AG09309 (cell line): Measurements from ENCODE around the gene UTS2B.

Experiments used
- DNase-seq: peaks from one replicate; pipeline ENCODE4 v3.0.0-alpha.2; 2010; ENCODE audit warnings: low read depth
- H3K4me3 ChIP-seq: 2 replicates; pipeline ENCODE4 v1.5.1; 2011; ENCODE audit warnings: mild to moderate bottlenecking, low read depth, low read length, moderate library complexity; ENCODE audit not compliant: control insufficient read depth
- TF ChIP-seq, protein P1 (sequence below): IDR thresholded peaks from 2 replicates; pipeline ENCODE4 v1.5.1; 2011; ENCODE audit warnings: mild to moderate bottlenecking, low read depth, low read length, inconsistent platforms; ENCODE audit not compliant: insufficient read depth, control insufficient read depth; ENCODE audit errors: missing control alignments

UTS2B gene

DNA sequence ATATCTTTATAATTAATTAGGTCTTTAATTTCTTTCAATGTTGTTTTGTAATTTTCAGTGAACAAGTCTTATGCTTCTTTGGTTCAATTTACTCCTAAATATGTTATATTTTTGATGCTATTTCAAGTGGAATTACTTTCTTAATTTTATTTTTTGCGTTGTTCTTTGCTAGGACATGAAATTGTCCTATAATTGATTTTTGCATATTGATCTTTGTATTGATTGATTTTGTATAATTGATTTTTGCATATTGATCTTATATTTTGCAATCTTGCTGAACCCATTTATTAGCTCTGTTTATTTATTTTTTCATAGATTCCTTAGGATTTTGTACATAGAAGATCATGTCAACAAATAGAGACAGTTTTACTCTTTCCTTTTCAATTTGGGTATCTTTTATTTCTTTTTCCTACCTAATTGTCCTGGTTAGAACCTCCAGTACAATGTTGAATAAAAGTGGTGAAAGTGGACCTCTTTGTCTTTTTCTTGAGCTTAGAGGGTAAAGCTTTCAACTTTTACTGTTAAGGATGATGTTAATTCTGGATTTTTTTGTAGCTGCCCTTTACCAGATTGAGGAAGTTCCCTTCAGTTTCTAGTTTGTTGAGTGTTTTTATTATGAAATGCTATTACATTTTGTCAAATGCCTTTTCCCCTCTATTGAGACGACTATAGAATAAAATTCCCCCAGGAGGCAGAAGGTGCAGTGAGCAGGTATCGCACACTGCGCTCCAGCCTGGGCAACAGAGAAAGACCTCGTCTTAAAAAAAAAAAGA is 37.9 kb downstream of the UTS2B start:
- TF ChIP-seq, protein P1, sequence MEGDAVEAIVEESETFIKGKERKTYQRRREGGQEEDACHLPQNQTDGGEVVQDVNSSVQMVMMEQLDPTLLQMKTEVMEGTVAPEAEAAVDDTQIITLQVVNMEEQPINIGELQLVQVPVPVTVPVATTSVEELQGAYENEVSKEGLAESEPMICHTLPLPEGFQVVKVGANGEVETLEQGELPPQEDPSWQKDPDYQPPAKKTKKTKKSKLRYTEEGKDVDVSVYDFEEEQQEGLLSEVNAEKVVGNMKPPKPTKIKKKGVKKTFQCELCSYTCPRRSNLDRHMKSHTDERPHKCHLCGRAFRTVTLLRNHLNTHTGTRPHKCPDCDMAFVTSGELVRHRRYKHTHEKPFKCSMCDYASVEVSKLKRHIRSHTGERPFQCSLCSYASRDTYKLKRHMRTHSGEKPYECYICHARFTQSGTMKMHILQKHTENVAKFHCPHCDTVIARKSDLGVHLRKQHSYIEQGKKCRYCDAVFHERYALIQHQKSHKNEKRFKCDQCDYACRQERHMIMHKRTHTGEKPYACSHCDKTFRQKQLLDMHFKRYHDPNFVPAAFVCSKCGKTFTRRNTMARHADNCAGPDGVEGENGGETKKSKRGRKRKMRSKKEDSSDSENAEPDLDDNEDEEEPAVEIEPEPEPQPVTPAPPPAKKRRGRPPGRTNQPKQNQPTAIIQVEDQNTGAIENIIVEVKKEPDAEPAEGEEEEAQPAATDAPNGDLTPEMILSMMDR, result no peak
- DNase-seq, result no peak
- no peak overlapping the region for H3K4me3 ChIP-seq

DNA sequence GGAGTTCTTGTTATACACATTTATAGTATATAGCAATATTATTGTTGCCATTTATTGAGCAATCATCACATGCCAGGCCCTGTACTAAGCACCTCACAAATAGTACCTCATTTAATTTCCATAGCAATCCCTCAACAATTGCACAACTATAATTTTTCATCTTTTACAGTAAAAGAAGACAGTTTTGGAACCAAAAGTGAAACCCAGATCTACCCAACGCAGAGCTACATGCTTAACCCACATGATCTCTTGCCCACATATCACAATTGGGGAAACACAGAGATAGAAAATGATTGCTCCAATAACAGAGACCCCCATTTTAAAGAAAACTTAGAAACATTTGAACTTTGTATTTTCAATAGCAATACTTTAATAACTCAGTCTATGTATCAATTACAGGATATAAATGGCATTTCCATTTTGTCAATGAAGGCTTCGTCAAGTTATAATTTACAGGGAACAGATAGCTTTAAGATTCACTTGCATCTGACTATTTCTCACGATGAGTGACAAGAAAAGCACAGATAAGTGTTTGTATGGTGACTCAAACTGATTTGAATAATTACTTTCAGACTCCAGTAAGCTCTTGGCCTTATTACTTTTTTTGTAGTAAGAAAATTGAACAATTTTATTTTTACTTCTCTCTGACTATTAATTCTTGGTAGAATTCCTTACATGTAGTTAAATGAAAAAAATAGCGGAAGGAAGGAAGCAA is 39.9 kb downstream of the UTS2B start:
- no peak overlapping the region for H3K4me3 ChIP-seq
- TF ChIP-seq, protein P1, result no peak
- no peak for DNase-seq

DNA sequence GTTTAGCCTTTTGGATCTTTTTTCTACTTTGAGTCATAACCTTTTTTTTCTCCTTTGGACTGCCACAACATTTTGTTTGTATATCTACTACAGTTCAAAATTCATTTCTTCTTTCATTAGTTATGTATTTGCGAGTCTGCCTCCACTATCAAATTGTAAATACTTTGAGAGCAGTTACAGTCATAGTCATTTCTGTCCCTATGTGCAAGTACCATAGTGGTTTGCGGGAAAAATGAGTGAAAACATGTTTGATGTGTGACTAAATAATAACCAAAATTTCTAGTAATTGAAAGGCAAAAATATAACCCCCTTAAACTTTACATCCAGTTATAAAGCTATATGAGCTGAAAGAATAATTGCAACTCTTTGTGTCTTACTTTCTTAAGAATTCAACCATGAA is 46.9 kb downstream of the UTS2B start:
- DNase-seq, result no peak
- TF ChIP-seq, protein P1, result no peak
- no peak overlapping the region for H3K4me3 ChIP-seq

DNA sequence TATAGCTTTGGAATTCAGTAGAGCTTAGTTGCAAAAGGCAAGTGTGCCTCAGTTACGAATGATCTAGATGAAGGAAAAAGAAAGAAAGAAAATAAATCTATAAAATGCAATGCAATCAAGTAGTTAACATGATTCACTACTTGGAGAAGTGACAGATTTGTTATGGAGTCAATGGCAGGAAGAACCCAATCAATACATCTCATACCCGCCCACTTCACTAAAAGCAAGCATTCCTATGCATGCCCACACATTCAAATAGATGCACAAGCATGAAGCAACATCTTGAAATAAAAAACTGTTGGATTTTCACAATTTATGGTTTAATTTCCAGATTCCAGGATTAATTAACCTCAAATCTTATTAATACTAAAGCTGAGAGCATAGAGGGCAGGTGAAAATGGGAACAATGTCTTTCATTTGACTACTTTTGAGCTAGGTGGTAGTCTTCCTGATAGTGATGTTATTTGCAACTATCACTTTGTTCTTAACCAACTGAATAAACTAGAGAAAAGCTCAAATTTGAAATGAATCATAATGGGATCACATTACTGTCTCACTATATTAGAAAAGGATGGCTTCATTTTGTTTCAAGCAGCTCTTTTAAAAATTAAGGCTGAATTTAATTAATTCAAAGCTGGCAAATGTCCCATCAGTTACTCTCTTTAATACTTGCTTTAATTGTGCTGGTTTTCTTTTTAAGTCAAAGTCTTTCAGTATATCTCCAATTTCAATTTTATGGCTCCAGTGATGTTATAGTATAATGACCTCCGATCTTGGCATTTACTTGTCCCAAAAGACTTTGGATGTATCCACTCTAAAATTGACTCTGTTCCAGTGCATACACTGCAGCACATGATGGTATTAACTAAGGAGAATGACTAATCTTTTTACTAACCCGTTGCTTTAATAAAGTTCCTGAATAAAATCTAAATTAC is 47.8 kb downstream of the UTS2B start:
- TF ChIP-seq, protein P1, result no peak
- H3K4me3 ChIP-seq, result no peak overlapping the region
- DNase-seq, result no peak

DNA sequence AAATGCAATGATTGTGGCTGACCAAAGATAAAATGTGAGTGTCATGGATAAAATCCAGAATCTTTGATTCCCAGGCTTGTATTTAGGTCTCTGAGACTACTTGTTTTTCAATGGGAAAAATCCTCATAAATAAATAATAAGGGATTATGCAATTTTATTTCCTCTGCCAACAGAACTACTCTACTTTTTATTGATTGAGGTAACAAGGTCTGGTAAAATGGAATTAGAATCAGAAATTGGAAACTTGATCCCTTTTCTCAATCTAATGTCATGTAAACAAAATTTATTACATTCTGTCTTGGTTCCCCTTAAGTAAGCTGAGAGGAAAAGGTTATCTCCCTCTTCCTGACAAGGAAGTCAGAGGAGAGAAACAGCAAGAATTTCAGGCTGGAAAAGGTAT is 49.4 kb downstream of the UTS2B start:
- TF ChIP-seq, protein P1, result no peak
- no peak for DNase-seq
- H3K4me3 ChIP-seq, result no peak overlapping the region

DNA sequence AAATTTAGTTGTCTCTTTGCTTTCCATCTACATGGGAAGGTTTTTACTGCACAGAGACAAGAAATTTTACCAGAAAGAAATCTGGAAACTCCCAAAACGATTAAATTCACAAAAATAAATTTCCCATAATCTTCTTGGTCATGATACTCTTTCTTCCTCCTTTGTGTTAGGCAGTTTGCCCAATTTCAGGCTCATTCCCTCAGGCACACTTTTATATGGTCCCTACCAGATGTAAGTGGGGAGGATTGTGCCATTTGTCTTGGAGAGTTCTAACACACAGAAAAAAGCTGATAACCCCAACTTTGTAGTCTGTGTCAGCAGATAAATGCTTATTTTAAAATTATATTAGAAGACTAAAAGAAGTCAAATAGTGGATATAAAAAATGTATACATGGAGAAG is 50.2 kb downstream of the UTS2B start:
- H3K4me3 ChIP-seq, result no peak overlapping the region
- TF ChIP-seq, protein P1, result no peak
- DNase-seq, result no peak
